HCT116 (cell line): ENCODE measurements around the gene NET1. TPM values are rescaled to one million over a fixed set of nuclear protein-coding genes. Genes with fewer than 3 reads are reported as not detected.

Experiments
- ATAC-seq: fragments of 200-7000 bp; cut with Tn5 transposase; 2 replicates; pipeline ENCODE4 v1.9.1; 2020; ENCODE audit warnings: mild to moderate bottlenecking, moderate library complexity
- BruUV-seq: library from RNA; stranded (reverse); fragments of 400-500 nt; replicated peaks from 2 replicates; lab custom pipeline; 2021; lab: Mats Ljungman, UMichigan
- CTCF ChIA-PET: fragments of 300-600 bp; sonication (Branson Sonifier 250); formaldehyde crosslinking; loops from one replicate; lab custom pipeline; 2021; ENCODE audit warnings: antibody characterized with exemption; lab: Charles Lee
- POLR2A ChIA-PET: fragments of 300-600, 350-600 bp; sonication (Branson Sonifier 250); formaldehyde crosslinking; loops from one replicate; lab custom pipeline; 2021; ENCODE audit warnings: antibody characterized with exemption; lab: Charles Lee
- RAD21 ChIA-PET, 2 experiments: fragments of 300-600 bp; sonication (Branson Sonifier 250); formaldehyde crosslinking; loops; one replicate each; lab custom pipeline; 2023; ENCODE audit warnings: low total read pairs in 2 of 2; ENCODE audit not compliant: uncharacterized antibody in 2 of 2, unreplicated experiment in 2 of 2, low non-redundant PET in 1 of 2; lab: Charles Lee
- DNase-seq: peaks from one replicate; pipeline ENCODE4 v3.0.0-alpha.2; 2010; ENCODE audit warnings: low read depth, low spot score
- H2AFZ ChIP-seq: fragments of 200-600 bp; shearing (Covaris generic), sonication (generic); 2 replicates; pipeline ENCODE4 v1.6.1; 2017; ENCODE audit warnings: low read depth, mixed run types, mixed read lengths, antibody characterized with exemption, low read length; ENCODE audit not compliant: poor library complexity, severe bottlenecking
- H3K27ac ChIP-seq: 2 replicates; pipeline ENCODE4 v1.5.1; 2012; ENCODE audit warnings: low read depth, low read length
- H3K27me3 ChIP-seq: fragments of 200-600 bp; sonication (generic); 2 replicates; pipeline ENCODE4 v1.6.1; 2016; ENCODE audit warnings: mixed run types, low read length, mixed read lengths; ENCODE audit not compliant: insufficient read depth
- H3K36me3 ChIP-seq, 2 experiments: fragments of 200-500 bp in 1 of 2; fragments of 200-600 bp in 1 of 2; sonication (Bioruptor generic) in 1 of 2; sonication (generic) in 1 of 2; 2 replicates each; pipeline versions ENCODE4 v1.5.1 to v1.6.1; 2014 to 2016; ENCODE audit warnings: low read length in 2 of 2, inconsistent platforms in 1 of 2, mixed read lengths in 1 of 2, mixed run types in 1 of 2; ENCODE audit not compliant: insufficient read depth in 2 of 2, control insufficient read depth in 1 of 2
- H3K4me1 ChIP-seq, 2 experiments: fragments of 200-600 bp in 1 of 2; sonication (generic) in 1 of 2; 2 replicates each; pipeline versions ENCODE4 v1.5.1 to v1.6.1; 2012 to 2017; ENCODE audit warnings: low read length in 2 of 2, inconsistent platforms in 1 of 2, mild to moderate bottlenecking in 1 of 2, mixed read lengths in 1 of 2, mixed run types in 1 of 2, moderate library complexity in 1 of 2; ENCODE audit not compliant: insufficient read depth in 2 of 2, control insufficient read depth in 1 of 2
- H3K4me2 ChIP-seq: fragments of 200-600 bp; sonication (generic); 2 replicates; pipeline ENCODE4 v1.6.1; 2017; ENCODE audit warnings: mixed run types, low read length, mixed read lengths
- H3K4me3 ChIP-seq, 2 experiments: fragments of 200-600 bp in 1 of 2; sonication (generic) in 1 of 2; replicated peaks in 1 of 2; 2 replicates each; pipeline ENCODE4 v1.5.1; 2011 to 2016; ENCODE audit warnings: low read length in 2 of 2, control low read depth in 1 of 2, low read depth in 1 of 2, mild to moderate bottlenecking in 1 of 2, mixed read lengths in 1 of 2, mixed run types in 1 of 2
- H3K79me2 ChIP-seq: fragments of 200-600 bp; sonication (generic); 2 replicates; pipeline ENCODE4 v1.6.1; 2017; ENCODE audit warnings: mild to moderate bottlenecking, mixed run types, low read length, moderate library complexity, mixed read lengths; ENCODE audit not compliant: insufficient read depth
- H3K9ac ChIP-seq: fragments of 200-600 bp; sonication (generic); 2 replicates; pipeline ENCODE4 v1.6.1; 2016; ENCODE audit warnings: low read length, mixed read lengths
- H3K9me2 ChIP-seq: fragments of 200-600 bp; sonication (generic), shearing (Covaris generic); 2 replicates; pipeline ENCODE4 v1.6.1; 2017; ENCODE audit warnings: mixed run types, mild to moderate bottlenecking, moderate library complexity; ENCODE audit not compliant: insufficient read depth
- H3K9me3 ChIP-seq, 2 experiments: fragments of 200-500 bp in 1 of 2; fragments of 200-600 bp in 1 of 2; sonication (Bioruptor generic) in 1 of 2; sonication (generic) in 1 of 2; 2 replicates each; pipeline ENCODE4 v1.6.1; 2014 to 2017; ENCODE audit warnings: low read length in 2 of 2, mixed read lengths in 2 of 2, inconsistent platforms in 1 of 2, low read depth in 1 of 2, mild to moderate bottlenecking in 1 of 2, mixed run types in 1 of 2, moderate library complexity in 1 of 2; ENCODE audit not compliant: control insufficient read depth in 1 of 2, insufficient read depth in 1 of 2
- H4K20me1 ChIP-seq: fragments of 200-600 bp; sonication (generic), shearing (Covaris generic); 2 replicates; pipeline ENCODE4 v1.6.1; 2017; ENCODE audit warnings: mixed run types, mild to moderate bottlenecking, moderate library complexity; ENCODE audit not compliant: insufficient read depth
- EGR1 ChIP-seq: IDR thresholded peaks from 2 replicates; pipeline ENCODE4 v1.6.1; 2012; ENCODE audit warnings: low read depth
- EZH2 ChIP-seq: fragments of 200-600 bp; sonication (generic); IDR thresholded peaks from 2 replicates; pipeline ENCODE4 v1.6.1; 2017; ENCODE audit warnings: antibody characterized with exemption, mixed run types
- EZH2phosphoT487 ChIP-seq: fragments of 200-600 bp; IDR thresholded peaks from 2 replicates; pipeline ENCODE4 v1.6.1; 2018; ENCODE audit warnings: antibody characterized with exemption, borderline replicate concordance
- FOSL1 ChIP-seq: IDR thresholded peaks from 2 replicates; pipeline ENCODE4 v1.6.1; 2012; ENCODE audit warnings: low read depth
- JUND ChIP-seq: IDR thresholded peaks from 2 replicates; pipeline ENCODE4 v1.6.1; 2012
- SIN3A ChIP-seq: IDR thresholded peaks from 2 replicates; pipeline ENCODE4 v1.6.1; 2012; ENCODE audit warnings: low read depth
- ZFX ChIP-seq: fragments of 450-650 bp; IDR thresholded peaks from 2 replicates; pipeline ENCODE4 v1.6.1; 2017
- intact Hi-C: fragments of 100-400 bp; cut with micrococcal nuclease; formaldehyde crosslinking; loops from 2 replicates; pipeline ENCODE4 v1.10.0; 2022
- total RNA-seq: library from RNA; stranded (reverse); gene quantifications from one replicate; pipeline ENCODE4 v1.2.1, GENCODE V29; 2021; ENCODE audit not compliant: unreplicated experiment
- TF ChIP-seq, protein P1 (sequence below), 3 experiments: fragments of 200-600 bp in 1 of 3; sonication (generic) in 1 of 3; IDR thresholded peaks in 2 of 3; conservative IDR thresholded peaks in 1 of 3; 2 replicates each; pipeline ENCODE4 v1.5.1; 2012 to 2017; ENCODE audit warnings: low read depth in 2 of 3, low read length in 2 of 3, antibody characterized with exemption in 1 of 3, borderline replicate concordance in 1 of 3, control low read depth in 1 of 3, mild to moderate bottlenecking in 1 of 3, mixed read lengths in 1 of 3, mixed run types in 1 of 3, moderate library complexity in 1 of 3; ENCODE audit not compliant: insufficient read depth in 1 of 3
- TF ChIP-seq, protein P2 (sequence below): IDR thresholded peaks from 2 replicates; pipeline ENCODE4 v1.6.1; 2012
- TF ChIP-seq, protein P3 (sequence below): IDR thresholded peaks from 2 replicates; pipeline ENCODE4 v1.6.1; 2011; ENCODE audit warnings: mild to moderate bottlenecking, low read length, moderate library complexity; ENCODE audit not compliant: insufficient replicate concordance; ENCODE audit errors: extremely low read depth

The NET1 gene
- total RNA-seq, 1 experiment from 2014 or later, result 51.2 TPM

DNA sequence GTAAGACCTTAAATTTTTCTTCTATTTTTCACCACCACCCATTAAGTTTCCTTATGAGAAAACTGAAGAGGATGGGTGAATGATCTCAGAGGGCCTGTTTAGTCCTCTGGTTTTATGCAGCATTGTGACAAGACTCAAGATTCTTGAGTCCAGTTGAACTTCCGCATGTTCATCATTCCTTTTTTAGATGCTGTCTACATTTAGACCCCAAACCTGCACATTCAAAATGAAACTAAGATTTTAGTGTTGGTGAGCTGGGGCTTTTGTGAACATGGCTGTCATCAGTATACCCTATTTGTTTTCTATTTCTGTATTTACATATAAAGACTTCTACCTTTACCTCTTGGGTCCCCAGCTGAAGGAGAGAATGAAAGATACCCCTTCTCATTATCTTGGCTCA lies 31.1 kb downstream of the NET1 start (continued):
- TF ChIP-seq, protein P1, sequence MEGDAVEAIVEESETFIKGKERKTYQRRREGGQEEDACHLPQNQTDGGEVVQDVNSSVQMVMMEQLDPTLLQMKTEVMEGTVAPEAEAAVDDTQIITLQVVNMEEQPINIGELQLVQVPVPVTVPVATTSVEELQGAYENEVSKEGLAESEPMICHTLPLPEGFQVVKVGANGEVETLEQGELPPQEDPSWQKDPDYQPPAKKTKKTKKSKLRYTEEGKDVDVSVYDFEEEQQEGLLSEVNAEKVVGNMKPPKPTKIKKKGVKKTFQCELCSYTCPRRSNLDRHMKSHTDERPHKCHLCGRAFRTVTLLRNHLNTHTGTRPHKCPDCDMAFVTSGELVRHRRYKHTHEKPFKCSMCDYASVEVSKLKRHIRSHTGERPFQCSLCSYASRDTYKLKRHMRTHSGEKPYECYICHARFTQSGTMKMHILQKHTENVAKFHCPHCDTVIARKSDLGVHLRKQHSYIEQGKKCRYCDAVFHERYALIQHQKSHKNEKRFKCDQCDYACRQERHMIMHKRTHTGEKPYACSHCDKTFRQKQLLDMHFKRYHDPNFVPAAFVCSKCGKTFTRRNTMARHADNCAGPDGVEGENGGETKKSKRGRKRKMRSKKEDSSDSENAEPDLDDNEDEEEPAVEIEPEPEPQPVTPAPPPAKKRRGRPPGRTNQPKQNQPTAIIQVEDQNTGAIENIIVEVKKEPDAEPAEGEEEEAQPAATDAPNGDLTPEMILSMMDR (IDR thresholded peaks at IDR 0.05 in 2 of 3, conservative IDR thresholded peaks at IDR 0.05 in 1 of 3; ENCODE audit: borderline replicate concordance in 1 of 3, insufficient read depth in 1 of 3, low read depth in 2 of 3, low read length in 2 of 3), result no peak
- TF ChIP-seq, protein P2, sequence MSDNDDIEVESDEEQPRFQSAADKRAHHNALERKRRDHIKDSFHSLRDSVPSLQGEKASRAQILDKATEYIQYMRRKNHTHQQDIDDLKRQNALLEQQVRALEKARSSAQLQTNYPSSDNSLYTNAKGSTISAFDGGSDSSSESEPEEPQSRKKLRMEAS, result no peak
- TF ChIP-seq SIN3A, result no peak

DNA sequence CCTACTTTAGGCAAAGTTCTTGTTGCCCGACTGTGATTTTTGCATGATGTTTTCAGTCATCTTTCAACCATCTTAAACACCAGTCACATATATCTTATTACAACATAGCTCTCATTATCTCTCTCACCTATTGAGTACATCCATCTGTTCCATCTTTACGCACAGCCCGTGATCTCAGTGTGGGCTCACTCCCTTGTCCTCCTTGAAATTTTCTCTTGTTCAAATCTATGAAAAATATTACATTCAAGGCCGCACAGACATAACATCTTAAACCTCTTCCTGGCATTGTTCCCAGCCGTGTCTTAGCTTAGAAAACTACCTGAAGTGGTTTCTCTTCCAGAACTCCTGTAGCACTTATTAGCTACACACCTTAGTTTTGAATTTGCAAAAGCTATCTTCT lies 32.6 kb downstream of the NET1 start:
- Histone ChIP-seq H3K9me2 (no peaks in the 10 kb centered on the region), H3K27ac (no peak overlapping the region), H3K27me3 (no peaks in the 10 kb centered on the region), H3K4me3 (no peak overlapping the region), H3K9ac (no peak overlapping the region), H3K36me3 (no peaks in the 10 kb centered on the region), H3K4me2 (no peak overlapping the region), H3K79me2 (peaks cover 79% of the 10 kb centered on the region), H2AFZ (no peak overlapping the region), H3K9me3 (no peaks in the 10 kb centered on the region), H3K4me1 (peaks cover 10 to 29% of the 10 kb centered on the region in 2 experiments), H4K20me1 (no peaks in the 10 kb centered on the region; the same call in 1 of the 2 replicates)
- intact Hi-C loops, result loop anchor here (5.0 kb wide), 1 partner anchor 102 kb away; no protein-coding TSS in a partner anchor
- ChIA-PET RAD21 (interaction anchor here (1.0 to 1.4 kb wide), 2 partner anchors 178 kb away, joined by 3 to 6 read pairs; no protein-coding TSS in a partner anchor), CTCF (interaction anchor here (0.7 to 6.7 kb wide), 3 partner anchors 11 to 178 kb away, joined by 3 to 59 read pairs (median 3); no protein-coding TSS in a partner anchor), POLR2A (no interaction called here)
- BruUV-seq, result no TSS peak
- DNase-seq, result no peak
- ATAC-seq, result no peak
- TF ChIP-seq JUND (no peak), FOSL1 (no peak), EZH2phosphoT487 (no peak), EZH2 (no peak), ZFX (no peak), EGR1 (no peak)
- TF ChIP-seq, protein P3, sequence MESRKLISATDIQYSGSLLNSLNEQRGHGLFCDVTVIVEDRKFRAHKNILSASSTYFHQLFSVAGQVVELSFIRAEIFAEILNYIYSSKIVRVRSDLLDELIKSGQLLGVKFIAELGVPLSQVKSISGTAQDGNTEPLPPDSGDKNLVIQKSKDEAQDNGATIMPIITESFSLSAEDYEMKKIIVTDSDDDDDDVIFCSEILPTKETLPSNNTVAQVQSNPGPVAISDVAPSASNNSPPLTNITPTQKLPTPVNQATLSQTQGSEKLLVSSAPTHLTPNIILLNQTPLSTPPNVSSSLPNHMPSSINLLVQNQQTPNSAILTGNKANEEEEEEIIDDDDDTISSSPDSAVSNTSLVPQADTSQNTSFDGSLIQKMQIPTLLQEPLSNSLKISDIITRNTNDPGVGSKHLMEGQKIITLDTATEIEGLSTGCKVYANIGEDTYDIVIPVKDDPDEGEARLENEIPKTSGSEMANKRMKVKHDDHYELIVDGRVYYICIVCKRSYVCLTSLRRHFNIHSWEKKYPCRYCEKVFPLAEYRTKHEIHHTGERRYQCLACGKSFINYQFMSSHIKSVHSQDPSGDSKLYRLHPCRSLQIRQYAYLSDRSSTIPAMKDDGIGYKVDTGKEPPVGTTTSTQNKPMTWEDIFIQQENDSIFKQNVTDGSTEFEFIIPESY, result no peak
- TF ChIP-seq, protein P1 (IDR thresholded peaks at IDR 0.05 in 2 of 3, conservative IDR thresholded peaks at IDR 0.05 in 1 of 3; ENCODE audit: borderline replicate concordance in 1 of 3, insufficient read depth in 1 of 3, low read depth in 2 of 3, low read length in 2 of 3), result no peak
- TF ChIP-seq, protein P2, result no peak
